ENCODE measurements around the gene MCCC1. TPM values are rescaled to one million over a fixed set of nuclear protein-coding genes. Genes with fewer than 3 reads are reported as not detected.

Gene MCCC1
- total RNA-seq, 4 donors from 2014 or later = 76.6 to 123 (median 86.2) TPM

GRCh38 chr3:183033746-183034145 lies 65.5 kb downstream of the MCCC1 start:
- no peak for TF ChIP-seq CTCF (IDR thresholded peaks at IDR 0.05; ENCODE audit: low read depth)

- TF ChIP-seq CTCF (IDR thresholded peaks at IDR 0.05; ENCODE audit: low read depth) = no peak
These were observed 66.3 kb downstream of the MCCC1 start for GRCh38 chr3:183032880-183033555.

GRCh38 chr3:183031826-183032225 lies 67.5 kb downstream of the MCCC1 start:
- TF ChIP-seq CTCF (IDR thresholded peaks at IDR 0.05; ENCODE audit: low read depth) = no peak

- no peak for TF ChIP-seq CTCF (IDR thresholded peaks at IDR 0.05; ENCODE audit: low read depth)
These were observed 70.9 kb downstream of the MCCC1 start for GRCh38 chr3:183028416-183028815.

GRCh38 chr3:183027276-183027675 lies 72.0 kb downstream of the MCCC1 start:
- no peak for TF ChIP-seq CTCF (IDR thresholded peaks at IDR 0.05; ENCODE audit: low read depth)

- TF ChIP-seq CTCF (IDR thresholded peaks at IDR 0.05; ENCODE audit: low read depth) = no peak
These were observed 76.3 kb downstream of the MCCC1 start for GRCh38 chr3:183022936-183023516.

- TF ChIP-seq CTCF (IDR thresholded peaks at IDR 0.05; ENCODE audit: low read depth) = no peak
These were observed 80.7 kb downstream of the MCCC1 start for GRCh38 chr3:183018421-183019192.

Data from subcutaneous adipose tissue (tissue), 4 donors.